ENCODE measurements around the gene TRAF7. TPM values are rescaled to one million over a fixed set of nuclear protein-coding genes. Genes with fewer than 3 reads are reported as not detected.

The TRAF7 gene
- polyA plus RNA-seq, 3 donors, result 5.9 to 41.9 (median 6.7) TPM

DNA sequence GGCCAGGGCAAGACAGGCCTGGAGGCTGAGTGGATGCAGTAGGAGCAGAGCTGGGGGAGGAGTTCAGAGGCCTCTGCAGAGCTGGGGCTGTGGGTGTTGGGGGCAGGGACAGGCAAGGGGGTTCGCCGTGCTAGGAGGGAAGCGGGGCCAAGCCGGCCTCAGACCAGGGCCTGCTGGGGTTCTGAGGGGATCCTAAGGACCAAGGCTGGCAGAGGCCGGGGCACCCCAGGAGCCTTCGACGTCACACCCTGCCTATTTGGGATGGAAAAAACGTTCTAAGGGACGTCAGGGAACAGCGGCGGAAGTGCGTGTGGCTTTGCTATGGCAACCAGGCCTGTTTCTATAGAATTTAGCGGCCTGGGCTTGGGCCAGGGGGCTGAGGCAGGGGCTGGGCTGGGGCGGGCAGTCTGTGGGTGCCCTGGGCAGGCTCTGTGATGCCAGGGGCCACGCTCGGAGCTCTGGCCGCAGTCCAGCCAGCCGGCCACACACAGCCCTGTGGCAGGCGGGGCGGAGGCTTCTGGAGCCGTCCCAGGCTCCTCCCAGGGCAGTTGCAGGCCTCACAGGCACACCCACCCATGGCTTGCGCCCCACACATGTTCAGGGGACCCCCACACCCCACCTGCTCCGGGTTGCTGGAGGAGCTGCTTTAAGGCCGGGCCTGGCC, 3.7 kb downstream of the TRAF7 start:
- H3K27me3 Mint-ChIP-seq (ENCODE audit: low read depth in 3 of 3), result peaks cover 0 to 2% (median 0%) of the 10 kb centered on the region in 3 donors
- Histone ChIP-seq H3K27me3 (ENCODE audit: control insufficient read depth in 2 of 2, insufficient read depth in 2 of 2, low read length in 2 of 2) (no peaks in the 10 kb centered on the region), H3K27ac (ENCODE audit: low read depth in 1 of 2, low read length in 2 of 2) (no peak overlapping the region), H3K9me3 (replicated peaks in 1 of 2; ENCODE audit: control insufficient read depth in 1 of 2, insufficient read depth in 1 of 2, low read length in 2 of 2) (peaks cover 0 to 7% of the 10 kb centered on the region in 2 donors), H3K4me2 (replicated peaks; ENCODE audit: extremely low read depth, low read length, poor library complexity, severe bottlenecking) (no peak overlapping the region), H3K9ac (ENCODE audit: insufficient read depth, low read length, poor library complexity, severe bottlenecking) (no peak overlapping the region), H3K79me2 (ENCODE audit: insufficient read depth, low read length) (peaks cover 92% of the 10 kb centered on the region), H3K4me1 (ENCODE audit: control insufficient read depth in 1 of 2, insufficient read depth in 2 of 2, low read length in 2 of 2) (peaks cover 21 to 30% of the 10 kb centered on the region in 2 donors), H3K4me3 (replicated peaks in 1 of 3; ENCODE audit: low read depth in 2 of 3, low read length in 3 of 3) (no peak overlapping the region), H3K36me3 (replicated peaks in 1 of 2; ENCODE audit: control insufficient read depth in 1 of 2, insufficient read depth in 2 of 2, low read length in 2 of 2) (peaks cover 5 to 7% of the 10 kb centered on the region in 2 donors), H4K20me1 (ENCODE audit: insufficient read depth, low read length) (peaks cover 87% of the 10 kb centered on the region), H2AFZ (ENCODE audit: insufficient read depth, low read depth, low read length, poor library complexity, severe bottlenecking) (no peak overlapping the region)
- 94% methylated on average over 22 of the region's 24 CpGs for WGBS (ENCODE audit: insufficient coverage)
- intact Hi-C loops (cut with micrococcal nuclease), result loop anchor here (5.0 to 10.0 kb wide), 4 partner anchors 48 to 345 kb away; partner anchors contain the start of genes MLST8 (in 1 of the 2), MSRB1 (in 1 of the 2), NTHL1 (in 1 of the 2) and TSC2 (in 1 of the 2)
- H3K4me3 Mint-ChIP-seq, result no peak overlapping the region
- no peak for DNase-seq
- H3K9me3 Mint-ChIP-seq, result peaks cover 0 to 14% (median 4%) of the 10 kb centered on the region in 7 donors
- peaks cover 26% of the 10 kb centered on the region for H3K4me1 Mint-ChIP-seq
- H3K27ac Mint-ChIP-seq, result peak overlapping the region in 1 of 7 donors; percentile 50
- TF ChIP-seq, protein P1, sequence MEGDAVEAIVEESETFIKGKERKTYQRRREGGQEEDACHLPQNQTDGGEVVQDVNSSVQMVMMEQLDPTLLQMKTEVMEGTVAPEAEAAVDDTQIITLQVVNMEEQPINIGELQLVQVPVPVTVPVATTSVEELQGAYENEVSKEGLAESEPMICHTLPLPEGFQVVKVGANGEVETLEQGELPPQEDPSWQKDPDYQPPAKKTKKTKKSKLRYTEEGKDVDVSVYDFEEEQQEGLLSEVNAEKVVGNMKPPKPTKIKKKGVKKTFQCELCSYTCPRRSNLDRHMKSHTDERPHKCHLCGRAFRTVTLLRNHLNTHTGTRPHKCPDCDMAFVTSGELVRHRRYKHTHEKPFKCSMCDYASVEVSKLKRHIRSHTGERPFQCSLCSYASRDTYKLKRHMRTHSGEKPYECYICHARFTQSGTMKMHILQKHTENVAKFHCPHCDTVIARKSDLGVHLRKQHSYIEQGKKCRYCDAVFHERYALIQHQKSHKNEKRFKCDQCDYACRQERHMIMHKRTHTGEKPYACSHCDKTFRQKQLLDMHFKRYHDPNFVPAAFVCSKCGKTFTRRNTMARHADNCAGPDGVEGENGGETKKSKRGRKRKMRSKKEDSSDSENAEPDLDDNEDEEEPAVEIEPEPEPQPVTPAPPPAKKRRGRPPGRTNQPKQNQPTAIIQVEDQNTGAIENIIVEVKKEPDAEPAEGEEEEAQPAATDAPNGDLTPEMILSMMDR (IDR thresholded peaks at IDR 0.05), result no peak
- peaks cover 2 to 11% of the 10 kb centered on the region in 2 donors for H3K36me3 Mint-ChIP-seq

GRCh38 chr16:2160915-2161551, 5.5 kb downstream of the TRAF7 start:
- H3K79me2 ChIP-seq (ENCODE audit: insufficient read depth, low read length), result peaks cover 87% of the 10 kb centered on the region
- H4K20me1 ChIP-seq (ENCODE audit: insufficient read depth, low read length), result peaks cover 84% of the 10 kb centered on the region
- H3K4me2 ChIP-seq (replicated peaks; ENCODE audit: extremely low read depth, low read length, poor library complexity, severe bottlenecking), result no peak overlapping the region
- TF ChIP-seq, protein P1 (IDR thresholded peaks at IDR 0.05), result no peak
- H3K27ac Mint-ChIP-seq, result no peak overlapping the region
- peaks cover 19% of the 10 kb centered on the region for H3K4me1 Mint-ChIP-seq
- no peak overlapping the region for H3K4me3 ChIP-seq (replicated peaks in 1 of 3; ENCODE audit: low read depth in 2 of 3, low read length in 3 of 3)
- H3K4me3 Mint-ChIP-seq, result no peak overlapping the region
- H3K36me3 Mint-ChIP-seq, result peaks cover 7 to 18% of the 10 kb centered on the region in 2 donors
- DNase-seq, result no peak
- WGBS (ENCODE audit: insufficient coverage), result 88% methylated on average over 11 of the region's 20 CpGs
- no peak overlapping the region for H3K9ac ChIP-seq (ENCODE audit: insufficient read depth, low read length, poor library complexity, severe bottlenecking)
- H3K27me3 ChIP-seq (ENCODE audit: control insufficient read depth in 2 of 2, insufficient read depth in 2 of 2, low read length in 2 of 2), result no peaks in the 10 kb centered on the region
- peaks cover 0 to 2% (median 0%) of the 10 kb centered on the region in 3 donors for H3K27me3 Mint-ChIP-seq (ENCODE audit: low read depth in 3 of 3)
- peaks cover 0 to 7% of the 10 kb centered on the region in 2 donors for H3K9me3 ChIP-seq (replicated peaks in 1 of 2; ENCODE audit: control insufficient read depth in 1 of 2, insufficient read depth in 1 of 2, low read length in 2 of 2)
- peaks cover 13 to 22% of the 10 kb centered on the region in 2 donors for H3K4me1 ChIP-seq (ENCODE audit: control insufficient read depth in 1 of 2, insufficient read depth in 2 of 2, low read length in 2 of 2)
- H3K27ac ChIP-seq (ENCODE audit: low read depth in 1 of 2, low read length in 2 of 2), result no peak overlapping the region
- H3K36me3 ChIP-seq (replicated peaks in 1 of 2; ENCODE audit: control insufficient read depth in 1 of 2, insufficient read depth in 2 of 2, low read length in 2 of 2), result peaks cover 8 to 12% of the 10 kb centered on the region in 2 donors
- H2AFZ ChIP-seq (ENCODE audit: insufficient read depth, low read depth, low read length, poor library complexity, severe bottlenecking), result no peak overlapping the region
- H3K9me3 Mint-ChIP-seq, result peaks cover 0 to 14% (median 4%) of the 10 kb centered on the region in 7 donors
- intact Hi-C loops (cut with micrococcal nuclease), result no loop called here

All from CD14-positive monocyte (primary cell).